Heart left ventricle (tissue), 13 donors: Measurements from ENCODE around the gene CTNND2.

Source experiments
- CTCF ChIP-seq, 12 donors: fragments of 200-600 bp; sonication (generic) in 4 of 12; IDR thresholded peaks; one replicate each; pipeline versions ENCODE4 v1.5.0 to v1.8.0; 2018 to 2022; ENCODE audit warnings: antibody characterized with exemption in 12 of 12, mild to moderate bottlenecking in 5 of 12
- POLR2A ChIP-seq, 2 donors: fragments of 450-650 bp; IDR thresholded peaks; one replicate each; pipeline ENCODE4 v1.6.1; 2017; ENCODE audit warnings: antibody characterized with exemption in 2 of 2, mild to moderate bottlenecking in 2 of 2, moderate library complexity in 2 of 2
- donor health status: ischemic (EF 13 %, LVEDD 7.1; RV severe dilation, severe dysfunction).
- donor health status: DM: no; HTN: yes; CAD: no.
- donor health status: DM: no; HTN: no; CAD: no.
- donor health status: ischemic (EF 25% LVEDD 6.9; RV normal size, moderate dysfunction).
- donor health status: ischemic (EF 25% LVEDD 5.7; RV mildly dilated, moderate dysfunction).
- donor health status: ischemic (EF 35%, LVEDD 5.7; RV mildly dilated, moderate dysfunction).
- donor health status: nonischemic (EF 11% LVEDD 7.7; RV severe dilation, severe dysfunction).
- donor health status: DM: yes; HTN: yes; CAD: no.
- donor health status: PGD.
- donor health status: ischemic (EF 29% LVEDD 5.4; RV normal size, mild dysfunction).
- donor health status: nonischemic (EF 23%, LVEDD 6.1; RV moderate dilation, normal function).

- TF ChIP-seq CTCF (IDR thresholded peaks at IDR 0.05) (no peak), POLR2A (IDR thresholded peaks at IDR 0.05) (no peak)
Observed at GRCh38 chr5:11298877-11299276, 605.4 kb downstream of the CTNND2 start.
